Caco-2 (cell line): ENCODE data around the gene TMEM225B. TPM values are rescaled to one million over a fixed set of nuclear protein-coding genes. Genes with fewer than 3 reads are reported as not detected.

ENCODE experiments used
- BruUV-seq: library from RNA; stranded (reverse); fragments of 400-500 nt; replicated peaks from 2 replicates; lab custom pipeline; 2021; lab: Mats Ljungman, UMichigan
- CTCF ChIA-PET: fragments of 300-600 bp; sonication (Branson Sonifier 250); formaldehyde crosslinking; loops from one replicate; lab custom pipeline; 2022; ENCODE audit warnings: antibody characterized with exemption; lab: Charles Lee
- POLR2A ChIA-PET: fragments of 300-600 bp; sonication (Branson Sonifier 250); formaldehyde crosslinking; loops from one replicate; lab custom pipeline; 2022; ENCODE audit warnings: antibody characterized with exemption; lab: Charles Lee
- DNase-seq, 2 experiments: peaks; one replicate each; pipeline versions ENCODE4 v3.0.0 to v3.0.0-alpha.2; 2020 to 2022
- H3K27me3 ChIP-seq: replicated peaks from 2 replicates; pipeline ENCODE4 v1.6.0; 2011; ENCODE audit warnings: low read length; ENCODE audit not compliant: control insufficient read depth, insufficient read depth
- H3K36me3 ChIP-seq: 2 replicates; pipeline ENCODE4 v1.5.1; 2011; ENCODE audit warnings: low read length; ENCODE audit not compliant: control insufficient read depth, insufficient read depth
- H3K4me1 ChIP-seq: fragments of 250-450 bp; sonication (Bioruptor Pico); 2 replicates; pipeline ENCODE4 v1.5.1; 2020; ENCODE audit warnings: mild to moderate bottlenecking
- H3K4me3 ChIP-seq: 2 replicates; pipeline ENCODE4 v1.5.1; 2011; ENCODE audit warnings: low read depth, mild to moderate bottlenecking, control low read depth, low read length
- H3K9me3 ChIP-seq: fragments of 250-450 bp; sonication (Bioruptor Pico); 2 replicates; pipeline ENCODE4 v1.5.1; 2020; ENCODE audit warnings: mild to moderate bottlenecking, moderate library complexity
- H3K27ac Mint-ChIP-seq: one replicate; pipeline ENCODE4 v1.8.0; 2022; ENCODE audit warnings: mixed read lengths; ENCODE audit not compliant: unreplicated experiment
- H3K27me3 Mint-ChIP-seq: one replicate; pipeline ENCODE4 v1.8.0; 2022; ENCODE audit warnings: mixed read lengths; ENCODE audit not compliant: insufficient read depth, unreplicated experiment
- H3K36me3 Mint-ChIP-seq: one replicate; pipeline ENCODE4 v1.8.0; 2022; ENCODE audit warnings: mild to moderate bottlenecking, mixed read lengths; ENCODE audit not compliant: insufficient read depth, unreplicated experiment
- H3K4me1 Mint-ChIP-seq: one replicate; pipeline ENCODE4 v1.8.0; 2022; ENCODE audit warnings: low read depth, mixed read lengths; ENCODE audit not compliant: unreplicated experiment
- H3K4me3 Mint-ChIP-seq: one replicate; pipeline ENCODE4 v1.8.0; 2022; ENCODE audit warnings: mild to moderate bottlenecking, moderate library complexity, mixed read lengths; ENCODE audit not compliant: unreplicated experiment
- H3K9me3 Mint-ChIP-seq: one replicate; pipeline ENCODE4 v1.8.0; 2022; ENCODE audit warnings: mixed read lengths; ENCODE audit not compliant: unreplicated experiment
- intact Hi-C: fragments of 100-400 bp; cut with micrococcal nuclease; formaldehyde crosslinking; loops from one replicate; pipeline ENCODE4 v1.10.0; 2022; ENCODE audit not compliant: unreplicated experiment
- total RNA-seq: library from RNA; stranded (reverse); gene quantifications from 2 replicates; pipeline ENCODE4 v1.2.3, GENCODE V29; 2022
- TF ChIP-seq, protein P1 (sequence below), 2 experiments: fragments of 200-600 bp in 1 of 2; IDR thresholded peaks; 1 replicate in 1 of 2; 2 replicates in 1 of 2; pipeline versions ENCODE4 v1.5.1 to v1.8.0; 2011 to 2022; ENCODE audit warnings: antibody characterized with exemption in 1 of 2, control low read depth in 1 of 2, inconsistent platforms in 1 of 2, low read depth in 1 of 2, low read length in 1 of 2, mild to moderate bottlenecking in 1 of 2, moderate library complexity in 1 of 2; ENCODE audit not compliant: insufficient read depth in 1 of 2, severe bottlenecking in 1 of 2, unreplicated experiment in 1 of 2

TMEM225B gene
- total RNA-seq, 1 experiment from 2014 or later = 0.27 TPM

DNA sequence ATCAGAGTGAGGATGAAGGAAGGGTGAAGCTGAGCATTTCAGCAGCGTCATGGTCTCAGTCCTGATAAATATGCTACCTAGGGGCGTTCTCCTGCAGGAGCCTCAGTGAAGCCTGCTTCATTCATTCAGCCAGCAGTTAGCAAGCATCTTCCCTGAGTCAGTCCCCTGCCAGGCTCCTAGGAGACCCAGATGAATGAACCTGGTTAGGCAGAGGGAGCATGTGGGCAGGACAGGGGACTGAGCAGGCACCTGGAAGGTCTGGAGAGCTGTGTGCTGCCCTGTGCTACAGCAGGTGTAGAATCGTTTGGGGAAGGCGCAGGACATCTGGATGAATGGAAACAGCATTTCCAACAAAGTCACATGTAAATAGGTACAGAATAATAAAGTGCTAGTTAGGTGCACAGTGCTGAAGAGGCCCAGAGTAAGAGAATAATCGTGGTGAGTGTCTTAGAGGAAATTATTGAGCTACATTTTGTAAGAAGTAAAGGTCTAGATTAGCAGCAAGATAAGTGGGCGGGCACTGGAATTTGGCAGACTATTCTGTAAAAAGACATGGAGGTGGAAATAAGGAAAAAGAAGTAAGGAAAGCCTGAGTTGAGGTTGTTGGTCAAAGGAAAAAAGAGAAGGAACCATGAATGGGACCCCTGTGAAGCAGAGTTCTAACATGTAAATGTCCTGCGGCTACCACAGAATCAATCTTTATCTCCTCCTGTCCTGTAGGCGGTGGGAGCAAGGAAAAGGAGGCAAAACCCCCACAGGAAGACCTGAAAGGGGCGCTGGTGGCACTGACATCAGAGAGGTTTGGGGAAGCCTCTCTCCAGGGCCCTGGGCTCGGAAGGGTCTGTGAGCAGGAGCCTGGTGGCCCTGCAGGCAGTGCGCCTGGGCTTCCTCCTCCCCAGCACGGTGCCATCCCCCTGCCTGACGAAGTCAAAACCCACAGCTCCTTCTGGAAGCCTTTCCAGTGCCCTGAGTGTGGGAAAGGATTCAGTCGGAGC is 30.7 kb downstream of the TMEM225B start:
- H3K4me1 ChIP-seq = no peaks in the 10 kb centered on the region
- H3K27ac Mint-ChIP-seq = no peak overlapping the region
- TF ChIP-seq, protein P1, sequence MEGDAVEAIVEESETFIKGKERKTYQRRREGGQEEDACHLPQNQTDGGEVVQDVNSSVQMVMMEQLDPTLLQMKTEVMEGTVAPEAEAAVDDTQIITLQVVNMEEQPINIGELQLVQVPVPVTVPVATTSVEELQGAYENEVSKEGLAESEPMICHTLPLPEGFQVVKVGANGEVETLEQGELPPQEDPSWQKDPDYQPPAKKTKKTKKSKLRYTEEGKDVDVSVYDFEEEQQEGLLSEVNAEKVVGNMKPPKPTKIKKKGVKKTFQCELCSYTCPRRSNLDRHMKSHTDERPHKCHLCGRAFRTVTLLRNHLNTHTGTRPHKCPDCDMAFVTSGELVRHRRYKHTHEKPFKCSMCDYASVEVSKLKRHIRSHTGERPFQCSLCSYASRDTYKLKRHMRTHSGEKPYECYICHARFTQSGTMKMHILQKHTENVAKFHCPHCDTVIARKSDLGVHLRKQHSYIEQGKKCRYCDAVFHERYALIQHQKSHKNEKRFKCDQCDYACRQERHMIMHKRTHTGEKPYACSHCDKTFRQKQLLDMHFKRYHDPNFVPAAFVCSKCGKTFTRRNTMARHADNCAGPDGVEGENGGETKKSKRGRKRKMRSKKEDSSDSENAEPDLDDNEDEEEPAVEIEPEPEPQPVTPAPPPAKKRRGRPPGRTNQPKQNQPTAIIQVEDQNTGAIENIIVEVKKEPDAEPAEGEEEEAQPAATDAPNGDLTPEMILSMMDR (IDR thresholded peaks at IDR 0.05; ENCODE audit: insufficient read depth in 1 of 2, low read depth in 1 of 2, low read length in 1 of 2, severe bottlenecking in 1 of 2, unreplicated experiment in 1 of 2) = no peak
- POLR2A ChIA-PET = no interaction called here
- no peak overlapping the region for H3K4me3 Mint-ChIP-seq
- H3K9me3 ChIP-seq = no peaks in the 10 kb centered on the region
- no peak overlapping the region for H3K4me3 ChIP-seq
- no peak for DNase-seq
- peaks cover 3% of the 10 kb centered on the region for H3K36me3 ChIP-seq
- no peaks in the 10 kb centered on the region for H3K27me3 ChIP-seq
- no TSS peak for BruUV-seq
- H3K27me3 Mint-ChIP-seq = no peaks in the 10 kb centered on the region
- H3K4me1 Mint-ChIP-seq = no peaks in the 10 kb centered on the region
- CTCF ChIA-PET = interaction anchor here (0.5 kb wide), 1 partner anchor 438 kb away, joined by 4 read pairs; no protein-coding TSS in a partner anchor
- intact Hi-C loops = no loop called here
- no peaks in the 10 kb centered on the region for H3K9me3 Mint-ChIP-seq
- H3K36me3 Mint-ChIP-seq = peaks cover 81% of the 10 kb centered on the region

DNA sequence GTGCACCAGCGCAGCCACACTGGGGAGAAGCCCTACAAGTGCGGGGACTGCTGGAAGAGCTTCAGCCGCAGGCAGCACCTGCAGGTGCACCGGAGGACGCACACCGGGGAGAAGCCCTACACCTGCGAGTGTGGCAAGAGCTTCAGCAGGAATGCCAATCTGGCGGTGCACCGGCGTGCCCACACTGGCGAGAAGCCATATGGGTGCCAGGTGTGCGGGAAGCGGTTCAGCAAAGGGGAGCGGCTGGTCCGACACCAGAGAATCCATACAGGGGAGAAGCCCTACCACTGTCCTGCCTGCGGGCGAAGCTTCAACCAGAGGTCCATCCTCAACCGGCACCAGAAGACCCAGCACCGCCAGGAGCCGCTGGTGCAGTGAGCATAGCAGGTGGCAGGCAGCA is 31.6 kb downstream of the TMEM225B start:
- POLR2A ChIA-PET = no interaction called here
- Mint-ChIP-seq H3K4me3 (no peak overlapping the region), H3K9me3 (no peaks in the 10 kb centered on the region)

More for the DNA sequence above, 31.6 kb downstream of the TMEM225B start:
- DNase-seq = no peak
- Histone ChIP-seq H3K27me3 (no peaks in the 10 kb centered on the region), H3K4me1 (no peaks in the 10 kb centered on the region), H3K4me3 (no peak overlapping the region), H3K9me3 (no peaks in the 10 kb centered on the region), H3K36me3 (peaks cover 2% of the 10 kb centered on the region)
- intact Hi-C loops = loop anchor here (5.0 kb wide), 1 partner anchor 103 kb away; no protein-coding TSS in a partner anchor
- Mint-ChIP-seq H3K27ac (no peak overlapping the region), H3K4me1 (no peaks in the 10 kb centered on the region), H3K27me3 (no peaks in the 10 kb centered on the region), H3K36me3 (peaks cover 72% of the 10 kb centered on the region)
- no TSS peak for BruUV-seq
- TF ChIP-seq, protein P1 (IDR thresholded peaks at IDR 0.05; ENCODE audit: insufficient read depth in 1 of 2, low read depth in 1 of 2, low read length in 1 of 2, severe bottlenecking in 1 of 2, unreplicated experiment in 1 of 2) = no peak
- CTCF ChIA-PET = no interaction called here
